ENCODE results near the gene MAGED2.
"Not testable (repeated sequence)": the region's sequence is repeated elsewhere in the genome, so short reads cannot be mapped to it uniquely, and the experiment has no call there.

MAGED2 gene, protein sequence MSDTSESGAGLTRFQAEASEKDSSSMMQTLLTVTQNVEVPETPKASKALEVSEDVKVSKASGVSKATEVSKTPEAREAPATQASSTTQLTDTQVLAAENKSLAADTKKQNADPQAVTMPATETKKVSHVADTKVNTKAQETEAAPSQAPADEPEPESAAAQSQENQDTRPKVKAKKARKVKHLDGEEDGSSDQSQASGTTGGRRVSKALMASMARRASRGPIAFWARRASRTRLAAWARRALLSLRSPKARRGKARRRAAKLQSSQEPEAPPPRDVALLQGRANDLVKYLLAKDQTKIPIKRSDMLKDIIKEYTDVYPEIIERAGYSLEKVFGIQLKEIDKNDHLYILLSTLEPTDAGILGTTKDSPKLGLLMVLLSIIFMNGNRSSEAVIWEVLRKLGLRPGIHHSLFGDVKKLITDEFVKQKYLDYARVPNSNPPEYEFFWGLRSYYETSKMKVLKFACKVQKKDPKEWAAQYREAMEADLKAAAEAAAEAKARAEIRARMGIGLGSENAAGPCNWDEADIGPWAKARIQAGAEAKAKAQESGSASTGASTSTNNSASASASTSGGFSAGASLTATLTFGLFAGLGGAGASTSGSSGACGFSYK

DNA sequence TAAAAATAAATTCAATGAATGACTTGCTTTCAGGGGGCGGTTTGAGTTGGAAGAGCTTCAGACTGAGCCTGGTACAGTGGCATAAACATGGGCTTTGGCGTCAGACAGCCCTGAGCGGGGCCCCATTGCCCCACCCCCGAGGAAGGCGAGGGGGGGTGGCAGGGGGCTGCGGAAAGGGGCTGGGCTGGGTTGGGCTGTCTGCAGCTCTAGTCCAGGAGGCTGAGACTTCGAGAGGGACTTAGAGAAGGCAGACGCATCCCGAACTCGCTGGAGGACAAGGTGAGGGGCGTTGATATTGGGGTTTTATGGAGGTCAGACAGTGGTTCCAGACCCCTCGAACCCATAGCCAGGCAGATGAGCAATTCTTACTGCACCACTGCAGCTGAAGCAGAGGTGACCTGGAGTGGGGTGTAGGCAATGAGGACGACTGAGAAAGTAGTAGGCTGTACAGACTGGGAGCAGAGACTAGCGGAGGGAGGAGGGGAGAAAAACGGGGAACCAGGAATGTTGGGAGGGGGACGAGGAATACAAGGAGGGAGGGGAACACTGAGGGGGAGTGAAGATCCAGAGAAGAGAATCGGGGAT is at the start of gene MAGED2:
Gene MAGED2, plus strand, starts transcription at position 222 of the 585 bp plus-strand sequence. CDS start 1,587 bp downstream, outside the sequence.
- peaks cover 29% of the 10 kb centered on the region for H3K36me3 ChIP-seq (ENCODE audit: insufficient read depth, low read length)

DNA sequence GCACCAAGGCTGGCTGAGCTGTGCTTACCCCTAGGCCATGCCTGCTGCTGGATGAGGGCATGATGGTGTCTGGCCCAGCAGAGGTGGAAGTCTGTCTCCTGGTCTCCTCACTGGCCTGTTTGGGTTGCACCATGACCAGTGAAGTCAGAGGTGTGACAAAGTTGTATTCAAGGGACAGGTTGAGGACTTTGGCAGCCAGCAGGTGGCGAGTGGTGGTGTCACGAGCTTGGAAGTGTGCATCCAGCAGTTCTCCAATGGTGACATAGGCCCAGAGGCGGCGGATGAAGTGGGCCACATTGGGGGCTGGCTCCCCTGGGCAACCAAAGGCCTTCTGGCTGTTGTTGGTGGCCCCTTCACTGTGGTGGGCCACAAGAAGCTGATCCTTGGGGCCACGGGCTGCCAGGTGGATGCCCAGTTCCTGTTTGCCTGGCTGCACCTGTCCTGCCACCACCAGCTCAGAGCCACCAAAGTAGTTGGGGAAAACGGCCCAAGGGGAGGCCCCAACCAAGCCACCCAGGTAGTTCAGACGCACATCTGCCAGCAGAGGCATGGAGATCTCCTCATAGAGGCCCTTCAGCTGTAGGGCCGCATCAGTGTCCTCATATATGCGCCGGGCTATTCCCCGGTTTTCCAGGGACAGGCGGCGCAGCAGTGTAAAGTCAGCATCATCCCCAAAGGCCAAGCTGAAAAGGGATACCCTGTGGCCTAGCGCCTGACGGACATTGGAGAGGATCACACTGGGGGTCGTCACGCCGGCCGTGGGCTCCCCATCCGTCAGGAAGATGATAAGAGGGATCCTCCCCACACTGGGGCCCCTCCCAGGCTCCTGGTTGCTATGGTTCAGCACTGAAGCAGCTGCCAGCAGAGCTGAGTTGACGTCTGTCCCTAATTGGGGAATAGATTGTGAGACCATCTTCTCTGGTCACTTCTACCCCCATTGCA is 49.2 kb upstream of the MAGED2 start:
- H3K9ac ChIP-seq (ENCODE audit: low read length) = no peak overlapping the region
- H3K27ac ChIP-seq (ENCODE audit: low read depth, low read length) = no peak overlapping the region
- peaks cover 0 to 4% of the 10 kb centered on the region in 2 donors for H3K27me3 ChIP-seq (ENCODE audit: control insufficient read depth in 1 of 2, insufficient read depth in 2 of 2, low read length in 2 of 2)
- no peaks in the 10 kb centered on the region for H3K36me3 ChIP-seq (ENCODE audit: insufficient read depth, low read length)
- no peaks in the 10 kb centered on the region for H3K9me3 ChIP-seq (ENCODE audit: low read length)
- H3K4me1 ChIP-seq (ENCODE audit: insufficient read depth, low read length) = no peaks in the 10 kb centered on the region
- H3K4me3 ChIP-seq (ENCODE audit: low read depth in 1 of 2, low read length in 2 of 2) = no peak overlapping the region

More for the DNA sequence above, at the start of gene MAGED2:
- Histone ChIP-seq H3K4me3 (ENCODE audit: low read depth in 1 of 2, low read length in 2 of 2) (peak within 1 kb of the TSS; percentile 45 to 78), H3K9ac (ENCODE audit: low read length) (peak within 1 kb of the TSS; percentile 61), H3K27me3 (ENCODE audit: control insufficient read depth in 1 of 2, insufficient read depth in 2 of 2, low read length in 2 of 2) (no peaks in the 10 kb centered on the region), H3K9me3 (ENCODE audit: low read length) (no peaks in the 10 kb centered on the region), H3K27ac (ENCODE audit: low read depth, low read length) (peak within 1 kb of the TSS; percentile 62), H3K4me1 (ENCODE audit: insufficient read depth, low read length) (peaks cover 12% of the 10 kb centered on the region)

DNA sequence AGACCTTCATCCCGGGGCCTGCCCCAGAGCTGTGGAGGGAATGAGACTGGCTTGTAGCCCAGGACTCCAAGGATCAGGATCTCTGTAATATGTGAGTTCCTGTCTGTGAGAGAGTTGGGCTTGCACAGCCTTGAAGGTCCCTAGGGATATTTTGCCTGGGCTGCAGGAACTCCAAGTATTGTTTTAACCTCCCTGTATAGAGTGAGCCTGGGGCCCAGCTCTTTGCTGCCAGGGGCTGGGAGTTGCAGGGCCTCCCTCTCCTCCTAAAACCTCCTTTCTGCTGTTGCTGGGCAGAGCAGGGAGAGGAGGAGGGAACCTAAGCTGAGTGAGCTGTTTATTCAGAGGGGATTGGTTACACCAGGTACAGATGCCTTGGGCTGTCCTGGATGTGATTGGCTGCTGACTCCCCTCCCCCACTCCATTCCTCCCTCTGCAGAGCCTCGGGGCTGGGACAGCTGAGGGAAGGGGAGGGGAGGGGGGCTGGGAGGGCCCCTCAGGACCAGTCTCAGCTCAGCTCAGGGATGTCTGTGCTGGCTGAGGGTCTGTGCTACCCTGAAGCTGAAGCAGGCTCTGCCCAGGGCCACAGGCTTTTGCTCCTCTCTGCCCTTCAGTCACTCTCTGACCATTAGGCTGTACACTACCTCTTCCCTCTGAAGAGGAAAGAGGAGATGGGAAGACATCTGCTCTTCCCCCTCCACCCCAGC is 33.0 kb upstream of the MAGED2 start:
- not testable (repeated sequence) for H3K4me3 ChIP-seq (ENCODE audit: low read depth in 1 of 2, low read length in 2 of 2); H3K9me3 ChIP-seq (ENCODE audit: low read length); H3K36me3 ChIP-seq (ENCODE audit: insufficient read depth, low read length); H3K27me3 ChIP-seq (ENCODE audit: control insufficient read depth in 1 of 2, insufficient read depth in 2 of 2, low read length in 2 of 2); H3K9ac ChIP-seq (ENCODE audit: low read length); H3K27ac ChIP-seq (ENCODE audit: low read depth, low read length); H3K4me1 ChIP-seq (ENCODE audit: insufficient read depth, low read length)

DNA sequence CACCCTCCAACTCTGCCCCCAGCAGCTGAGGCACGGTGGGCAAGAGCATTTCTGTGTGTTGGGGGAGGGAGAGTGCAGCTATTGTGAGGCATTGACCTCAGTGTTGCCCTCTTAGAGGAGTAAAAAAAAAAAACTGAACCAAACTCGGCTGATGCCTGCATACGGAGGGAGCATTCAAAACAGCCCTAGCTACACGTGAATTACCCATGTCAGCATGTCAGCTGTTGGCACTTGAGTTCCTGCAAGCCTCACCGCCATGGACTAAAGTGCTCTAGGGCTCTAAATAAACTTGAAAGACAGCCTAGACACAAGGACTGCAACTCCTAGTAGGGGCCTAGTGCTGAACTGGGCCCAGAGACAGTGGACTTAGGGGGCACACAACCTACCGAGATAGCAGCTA is 31.5 kb upstream of the MAGED2 start:
- no peaks in the 10 kb centered on the region for H3K4me1 ChIP-seq (ENCODE audit: insufficient read depth, low read length)
- no peaks in the 10 kb centered on the region for H3K36me3 ChIP-seq (ENCODE audit: insufficient read depth, low read length)

DNA sequence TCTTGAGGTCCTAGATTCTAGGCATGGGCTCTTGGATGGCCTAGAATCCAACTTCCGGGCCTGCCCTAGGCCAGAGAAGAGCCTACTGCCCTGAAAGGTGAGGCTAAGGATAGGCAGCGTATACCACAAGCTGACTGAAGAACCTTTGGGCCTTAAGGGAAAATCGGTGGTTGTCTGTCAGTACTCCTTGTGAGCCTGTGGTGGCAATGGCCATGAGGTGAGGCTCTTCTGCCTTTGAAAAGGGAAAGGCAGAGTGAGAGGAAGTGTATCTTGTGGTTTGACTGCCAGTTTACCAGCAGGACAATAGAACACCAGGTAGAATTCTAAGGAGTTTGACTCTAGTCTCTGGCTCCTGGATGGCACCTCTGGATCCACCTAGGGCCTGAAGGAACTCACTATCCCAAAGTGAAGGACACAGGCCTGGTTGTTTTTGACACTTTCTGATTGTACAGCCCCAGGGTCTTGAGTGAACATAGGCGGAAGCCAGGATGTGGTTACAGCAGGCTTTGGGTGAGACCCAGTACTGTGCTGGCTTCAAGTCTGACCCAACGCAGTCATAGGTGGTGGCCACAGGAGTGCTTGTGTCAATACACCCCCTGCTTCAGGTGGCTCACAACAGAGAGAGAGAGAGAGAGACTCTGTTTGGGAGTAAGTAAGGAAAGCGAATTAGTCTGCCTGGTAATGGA is 30.4 kb upstream of the MAGED2 start:
- no peaks in the 10 kb centered on the region for H3K4me1 ChIP-seq (ENCODE audit: insufficient read depth, low read length)
- H3K9ac ChIP-seq (ENCODE audit: low read length) = no peak overlapping the region
- H3K27me3 ChIP-seq (ENCODE audit: control insufficient read depth in 1 of 2, insufficient read depth in 2 of 2, low read length in 2 of 2) = no peaks in the 10 kb centered on the region
- H3K4me3 ChIP-seq (ENCODE audit: low read depth in 1 of 2, low read length in 2 of 2) = no peak overlapping the region
- H3K36me3 ChIP-seq (ENCODE audit: insufficient read depth, low read length) = no peaks in the 10 kb centered on the region
- H3K9me3 ChIP-seq (ENCODE audit: low read length) = no peaks in the 10 kb centered on the region
- no peak overlapping the region for H3K27ac ChIP-seq (ENCODE audit: low read depth, low read length)

More for the DNA sequence above, 31.5 kb upstream of the MAGED2 start:
- Histone ChIP-seq H3K27me3 (ENCODE audit: control insufficient read depth in 1 of 2, insufficient read depth in 2 of 2, low read length in 2 of 2) (no peaks in the 10 kb centered on the region), H3K9ac (ENCODE audit: low read length) (no peak overlapping the region), H3K4me3 (ENCODE audit: low read depth in 1 of 2, low read length in 2 of 2) (no peak overlapping the region), H3K27ac (ENCODE audit: low read depth, low read length) (no peak overlapping the region), H3K9me3 (ENCODE audit: low read length) (no peaks in the 10 kb centered on the region)

DNA sequence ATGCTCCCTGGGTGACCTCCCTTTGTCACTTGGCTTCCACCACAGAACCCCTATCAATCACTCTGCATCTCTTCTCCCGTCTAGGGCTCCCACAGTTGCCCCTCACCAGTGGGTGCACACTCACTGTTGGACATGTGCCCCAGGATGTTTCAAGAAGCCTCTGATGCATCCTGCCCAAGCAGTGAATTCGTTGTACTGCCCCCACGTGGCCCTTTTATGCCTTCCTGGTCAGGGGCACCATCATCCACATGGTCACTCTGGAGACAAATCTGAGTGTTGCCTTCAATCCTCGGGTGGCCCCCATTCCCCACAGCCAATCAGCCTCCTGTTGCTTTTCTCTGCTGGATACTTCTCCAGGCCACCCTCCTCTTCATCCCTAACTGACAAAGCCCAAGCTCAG is 21.6 kb upstream of the MAGED2 start:
- no peak overlapping the region for H3K4me3 ChIP-seq (ENCODE audit: low read depth in 1 of 2, low read length in 2 of 2)
- H3K27ac ChIP-seq (ENCODE audit: low read depth, low read length) = no peak overlapping the region
- no peaks in the 10 kb centered on the region for H3K9me3 ChIP-seq (ENCODE audit: low read length)
- no peaks in the 10 kb centered on the region for H3K36me3 ChIP-seq (ENCODE audit: insufficient read depth, low read length)
- no peaks in the 10 kb centered on the region for H3K27me3 ChIP-seq (ENCODE audit: control insufficient read depth in 1 of 2, insufficient read depth in 2 of 2, low read length in 2 of 2)
- H3K4me1 ChIP-seq (ENCODE audit: insufficient read depth, low read length) = no peaks in the 10 kb centered on the region
- H3K9ac ChIP-seq (ENCODE audit: low read length) = no peak overlapping the region

DNA sequence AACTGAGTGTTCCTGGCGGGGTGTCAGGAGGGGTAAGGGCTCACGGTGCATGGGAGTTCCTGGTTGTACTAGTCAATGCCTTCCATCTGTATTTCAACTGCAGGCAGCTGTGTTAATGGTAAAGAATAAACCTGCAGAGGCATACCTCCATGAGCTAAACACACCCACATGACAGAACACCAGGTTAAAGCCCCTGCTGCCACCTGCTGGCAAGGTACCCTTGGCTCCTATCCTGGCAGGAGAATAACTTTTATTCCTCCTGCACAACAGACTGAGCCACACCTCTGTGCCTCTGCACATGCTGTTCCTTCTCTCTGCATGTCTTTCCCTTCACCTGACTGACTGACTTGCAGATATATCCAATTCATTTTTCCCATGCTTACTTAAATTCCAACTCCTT is 20.6 kb upstream of the MAGED2 start:
- H3K27me3 ChIP-seq (ENCODE audit: control insufficient read depth in 1 of 2, insufficient read depth in 2 of 2, low read length in 2 of 2) = no peaks in the 10 kb centered on the region
- no peak overlapping the region for H3K9ac ChIP-seq (ENCODE audit: low read length)
- no peaks in the 10 kb centered on the region for H3K36me3 ChIP-seq (ENCODE audit: insufficient read depth, low read length)
- no peak overlapping the region for H3K4me3 ChIP-seq (ENCODE audit: low read depth in 1 of 2, low read length in 2 of 2)
- H3K4me1 ChIP-seq (ENCODE audit: insufficient read depth, low read length) = no peaks in the 10 kb centered on the region
- no peak overlapping the region for H3K27ac ChIP-seq (ENCODE audit: low read depth, low read length)
- H3K9me3 ChIP-seq (ENCODE audit: low read length) = no peaks in the 10 kb centered on the region

DNA sequence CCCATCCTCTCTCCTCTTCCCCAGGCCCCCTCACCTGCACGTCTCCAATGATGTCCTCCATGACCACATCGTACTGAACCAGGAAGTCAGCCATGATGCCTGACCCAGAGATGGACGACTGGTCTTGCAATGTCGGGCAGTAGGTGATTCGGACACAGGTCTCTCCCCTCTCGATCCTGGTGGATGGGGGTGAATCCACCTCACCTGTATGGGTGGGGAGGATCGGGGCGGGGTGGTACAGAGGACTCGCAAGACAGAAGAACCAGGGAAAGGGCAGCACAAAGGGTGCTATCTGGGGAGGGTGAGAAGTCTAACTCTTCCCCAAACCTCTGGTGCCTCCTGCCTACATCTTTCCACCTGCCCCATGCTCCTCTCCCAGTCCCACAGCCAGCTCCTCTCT is 19.1 kb upstream of the MAGED2 start:
- H3K27me3 ChIP-seq (ENCODE audit: control insufficient read depth in 1 of 2, insufficient read depth in 2 of 2, low read length in 2 of 2) = no peaks in the 10 kb centered on the region
- H3K9ac ChIP-seq (ENCODE audit: low read length) = no peak overlapping the region
- H3K27ac ChIP-seq (ENCODE audit: low read depth, low read length) = no peak overlapping the region
- H3K4me3 ChIP-seq (ENCODE audit: low read depth in 1 of 2, low read length in 2 of 2) = no peak overlapping the region
- H3K9me3 ChIP-seq (ENCODE audit: low read length) = no peaks in the 10 kb centered on the region
- H3K36me3 ChIP-seq (ENCODE audit: insufficient read depth, low read length) = no peaks in the 10 kb centered on the region
- H3K4me1 ChIP-seq (ENCODE audit: insufficient read depth, low read length) = no peaks in the 10 kb centered on the region

DNA sequence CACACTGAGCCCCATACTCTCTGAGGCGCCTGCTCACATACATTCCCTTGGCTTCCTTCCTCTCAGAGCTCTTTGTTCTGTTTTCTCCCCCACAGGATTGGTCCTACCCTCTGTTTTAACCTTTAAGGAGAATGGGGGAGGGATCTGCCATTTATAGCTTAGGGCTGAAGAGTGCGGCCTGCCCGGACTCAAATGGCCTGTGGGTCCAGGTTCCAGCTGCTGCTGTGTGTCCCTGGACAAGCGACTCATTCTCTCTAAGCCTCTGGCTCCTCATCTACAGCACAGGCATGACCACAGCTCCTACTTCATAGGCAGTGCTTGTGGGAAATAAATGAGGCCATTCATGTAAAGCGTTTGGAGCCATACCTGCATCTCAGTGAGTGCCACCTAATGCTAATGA is 18.1 kb upstream of the MAGED2 start:
- not testable (repeated sequence) for H3K27me3 ChIP-seq (ENCODE audit: control insufficient read depth in 1 of 2, insufficient read depth in 2 of 2, low read length in 2 of 2); H3K9me3 ChIP-seq (ENCODE audit: low read length); H3K27ac ChIP-seq (ENCODE audit: low read depth, low read length); H3K4me3 ChIP-seq (ENCODE audit: low read depth in 1 of 2, low read length in 2 of 2); H3K36me3 ChIP-seq (ENCODE audit: insufficient read depth, low read length); H3K9ac ChIP-seq (ENCODE audit: low read length); H3K4me1 ChIP-seq (ENCODE audit: insufficient read depth, low read length)

DNA sequence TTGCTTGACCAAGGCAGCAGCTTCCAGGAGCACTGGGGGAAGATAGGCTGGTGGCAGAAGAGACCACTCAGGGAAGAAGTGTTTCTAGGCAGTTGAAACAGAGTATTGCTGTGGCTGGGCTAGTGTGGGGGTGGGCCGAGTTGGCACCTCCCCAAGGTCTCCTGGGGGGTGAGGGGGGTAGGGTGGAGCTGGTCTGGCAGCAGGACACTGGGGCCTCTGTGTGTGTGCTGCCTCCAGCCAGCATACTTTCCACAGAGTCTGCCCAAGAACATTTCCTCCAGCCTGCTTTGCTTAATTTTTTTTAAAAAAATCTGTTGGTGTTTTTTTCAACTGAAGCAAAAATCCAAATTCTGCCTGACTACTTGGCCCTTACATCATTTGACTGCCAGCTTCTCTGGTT is 13.5 kb upstream of the MAGED2 start:
- Histone ChIP-seq H3K4me3 (ENCODE audit: low read depth in 1 of 2, low read length in 2 of 2) (no peak overlapping the region), H3K9me3 (ENCODE audit: low read length) (no peaks in the 10 kb centered on the region), H3K4me1 (ENCODE audit: insufficient read depth, low read length) (no peaks in the 10 kb centered on the region), H3K27ac (ENCODE audit: low read depth, low read length) (no peak overlapping the region), H3K9ac (ENCODE audit: low read length) (no peak overlapping the region), H3K36me3 (ENCODE audit: insufficient read depth, low read length) (no peaks in the 10 kb centered on the region), H3K27me3 (ENCODE audit: control insufficient read depth in 1 of 2, insufficient read depth in 2 of 2, low read length in 2 of 2) (peaks cover 0 to 4% of the 10 kb centered on the region in 2 donors)

Measured in muscle layer of colon (tissue), 2 donors.